Measurements from ENCODE around the gene ARID1B.

Gene ARID1B

GRCh38 chr6:157070403-157071107, 293.4 kb downstream of the ARID1B start:
- TF ChIP-seq CTCF (conservative IDR thresholded peaks at IDR 0.05; ENCODE audit: low read depth, low read length): no peak
- H3K4me3 ChIP-seq (ENCODE audit: low read depth, low read length): no peak overlapping the region
- peak; percentile 61 for DNase-seq (ENCODE audit: low read depth)

- DNase-seq (ENCODE audit: low read depth): no peak
- H3K4me3 ChIP-seq (ENCODE audit: low read depth, low read length): no peak overlapping the region
- no peak for TF ChIP-seq CTCF (conservative IDR thresholded peaks at IDR 0.05; ENCODE audit: low read depth, low read length)
Observed at GRCh38 chr6:157072128-157072527, 294.9 kb downstream of the ARID1B start.

- no peak overlapping the region for H3K4me3 ChIP-seq (ENCODE audit: low read depth, low read length)
- TF ChIP-seq CTCF (conservative IDR thresholded peaks at IDR 0.05; ENCODE audit: low read depth, low read length): no peak
- no peak for DNase-seq (ENCODE audit: low read depth)
Observed at GRCh38 chr6:157073596-157073995, 296.4 kb downstream of the ARID1B start.

GRCh38 chr6:157074969-157075368, 297.8 kb downstream of the ARID1B start:
- no peak for TF ChIP-seq CTCF (conservative IDR thresholded peaks at IDR 0.05; ENCODE audit: low read depth, low read length)
- no peak for DNase-seq (ENCODE audit: low read depth)
- no peak overlapping the region for H3K4me3 ChIP-seq (ENCODE audit: low read depth, low read length)

- DNase-seq (ENCODE audit: low read depth): no peak
- no peak overlapping the region for H3K4me3 ChIP-seq (ENCODE audit: low read depth, low read length)
Observed at GRCh38 chr6:157075549-157076450, 298.6 kb downstream of the ARID1B start.

GRCh38 chr6:157076451-157076822, 299.3 kb downstream of the ARID1B start:
- no peak for DNase-seq (ENCODE audit: low read depth)
- TF ChIP-seq CTCF (conservative IDR thresholded peaks at IDR 0.05; ENCODE audit: low read depth, low read length): no peak
- no peak overlapping the region for H3K4me3 ChIP-seq (ENCODE audit: low read depth, low read length)

More at GRCh38 chr6:157075549-157076450, 298.6 kb downstream of the ARID1B start:
- TF ChIP-seq CTCF (conservative IDR thresholded peaks at IDR 0.05; ENCODE audit: low read depth, low read length): no peak

All from choroid plexus epithelial cell (primary cell).